Transverse colon (tissue), 4 donors: ENCODE results near the gene ARL6IP4. TPM values are rescaled to one million over a fixed set of nuclear protein-coding genes. Genes with fewer than 3 reads are reported as not detected.

Experiments
- DNase-seq: peaks from one replicate; pipeline ENCODE4 v3.0.0-alpha.2; 2019
- H3K27ac ChIP-seq, 4 donors: fragments of 200-600 bp; sonication (generic); 2 replicates each; pipeline ENCODE4 v1.5.1; 2016 to 2018; ENCODE audit warnings: inconsistent platforms in 4 of 4
- H3K27me3 ChIP-seq: fragments of 200-600 bp; sonication (generic); 2 replicates; pipeline ENCODE4 v1.5.1; 2017; ENCODE audit warnings: inconsistent platforms
- H3K36me3 ChIP-seq, 4 donors: fragments of 200-600 bp; sonication (generic); 2 replicates each; pipeline ENCODE4 v1.5.1; 2017 to 2019; ENCODE audit warnings: inconsistent platforms in 4 of 4
- H3K4me1 ChIP-seq, 4 donors: fragments of 200-600 bp; sonication (generic); 2 replicates each; pipeline ENCODE4 v1.5.1; 2017 to 2020; ENCODE audit warnings: inconsistent platforms in 4 of 4
- H3K4me3 ChIP-seq, 4 donors: fragments of 200-600 bp; sonication (generic); 1 replicate in 1 of 4; 2 replicates in 3 of 4; pipeline versions ENCODE4 v1.5.1 to v1.6.1; 2017 to 2019; ENCODE audit warnings: inconsistent platforms in 4 of 4
- H3K9me3 ChIP-seq, 2 donors: fragments of 200-600 bp; sonication (generic); 2 replicates each; pipeline ENCODE4 v1.5.1; 2017 to 2019; ENCODE audit warnings: inconsistent platforms in 2 of 2
- CTCF ChIP-seq, 5 experiments: fragments of 200-600 bp in 3 of 5; fragments of 450-650 bp in 2 of 5; sonication (generic) in 3 of 5; IDR thresholded peaks; 1 replicate in 2 of 5; 2 replicates in 3 of 5; pipeline ENCODE4 v1.5.1; 2016 to 2017; ENCODE audit warnings: antibody characterized with exemption in 5 of 5, inconsistent platforms in 3 of 5, mild to moderate bottlenecking in 2 of 5, moderate library complexity in 1 of 5
- EP300 ChIP-seq: sonication (generic); formaldehyde crosslinking; IDR thresholded peaks from one replicate; pipeline ENCODE4 v1.6.1; 2017; ENCODE audit warnings: antibody characterized with exemption, low read depth
- POLR2A ChIP-seq: fragments of 450-650 bp; IDR thresholded peaks from one replicate; pipeline ENCODE4 v1.6.1; 2016; ENCODE audit warnings: antibody characterized with exemption, mild to moderate bottlenecking, moderate library complexity
- POLR2AphosphoS5 ChIP-seq, 3 donors: sonication (generic); formaldehyde crosslinking; IDR thresholded peaks; one replicate each; pipeline ENCODE4 v1.6.1; 2016; ENCODE audit warnings: antibody characterized with exemption in 3 of 3
- WGBS, 2 donors: methylation state at CpG; one replicate each; pipeline ENCODE4 v1.1.5; 2018; ENCODE audit warnings: low coverage in 1 of 2; 5-methylcytosine and 5-hydroxymethylcytosine counted together
- in situ Hi-C, 4 donors: fragments of 200-750 bp; cut with MboI; loops; one replicate each; pipeline versions ENCODE4 v1.15.0 to v1.15.1; 2017; ENCODE audit warnings: low sequenced_read_pairs in 3 of 4, low pct_ligation_motif_present in 1 of 4, low pct_unique_long_range_greater_than_20kb in 1 of 4
- intact Hi-C: fragments of 100-400 bp; cut with DNase I; formaldehyde crosslinking; loops from one replicate; pipeline ENCODE4 v1.15.1; 2023; ENCODE audit warnings: low total_unique reads
- total RNA-seq, 4 donors: library from RNA; depleted of rRNA; stranded (reverse); fragments of >200 nt; gene quantifications; one replicate each; pipeline ENCODE4 v1.1.0, GENCODE V29; 2016

ARL6IP4 gene
- total RNA-seq, 4 donors from 2014 or later: 77.4 to 225 (median 184) TPM

- intact Hi-C loops (loop anchor here (10.0 kb wide), 1 partner anchor 258 kb away; the partner anchor contains the start of genes MPHOSPH9 and MTRFR), in situ Hi-C loops (loop anchor here in 2 of 4 donors (10.0 kb wide), 1 partner anchor 258 kb away; the partner anchor contains the start of genes MPHOSPH9 (in 2 of the 2) and MTRFR (in 2 of the 2))
- Histone ChIP-seq H3K27me3 (no peaks in the 10 kb centered on the region), H3K27ac (peak overlapping the region in 1 of 4 donors; percentile 98), H3K9me3 (no peaks in the 10 kb centered on the region), H3K4me1 (peaks cover 26 to 49% (median 40%) of the 10 kb centered on the region in 4 donors), H3K4me3 (no peak overlapping the region), H3K36me3 (no peaks in the 10 kb centered on the region)
- TF ChIP-seq EP300: no peak
- TF ChIP-seq POLR2A: no peak
- TF ChIP-seq POLR2AphosphoS5 (IDR thresholded peaks at IDR 0.05): no peak
- no peak for TF ChIP-seq CTCF (IDR thresholded peaks at IDR 0.05)
- 88% methylated on average over 14 of the region's 15 CpGs; no CpG with 5 or more reads in 1 of the 2 donors for whole genome bisulfite sequencing, 2 donors
- DNase-seq: no peak
Observed at GRCh38 chr12:122976648-122976975, 3.9 kb upstream of the ARL6IP4 start.

- no peaks in the 10 kb centered on the region for H3K27me3 ChIP-seq
- 84 to 100% methylated on average over 1 to 6 of the region's 6 CpGs for WGBS, 2 donors
- no peak for DNase-seq
- peaks cover 31 to 54% (median 45%) of the 10 kb centered on the region in 4 donors for H3K4me1 ChIP-seq
- TF ChIP-seq POLR2A (no peak), POLR2AphosphoS5 (IDR thresholded peaks at IDR 0.05) (no peak), EP300 (no peak), CTCF (IDR thresholded peaks at IDR 0.05) (no peak)
- no peak overlapping the region for H3K4me3 ChIP-seq
- no peak overlapping the region for H3K27ac ChIP-seq
- intact Hi-C loops: loop anchor here (10.0 kb wide), 1 partner anchor 258 kb away; the partner anchor contains the start of genes MPHOSPH9 and MTRFR
- H3K36me3 ChIP-seq: no peaks in the 10 kb centered on the region
- in situ Hi-C loops: loop anchor here in 2 of 4 donors (10.0 kb wide), 1 partner anchor 258 kb away; the partner anchor contains the start of genes MPHOSPH9 (in 2 of the 2) and MTRFR (in 2 of the 2)
- H3K9me3 ChIP-seq: no peaks in the 10 kb centered on the region
Observed at GRCh38 chr12:122977153-122977552, 3.3 kb upstream of the ARL6IP4 start.

GRCh38 chr12:122977655-122978392 lies 2.7 kb upstream of the ARL6IP4 start:
- 40 to 81% methylated on average over 1 to 9 of the region's 9 CpGs for WGBS, 2 donors
- H3K27ac ChIP-seq: no peak overlapping the region
- H3K9me3 ChIP-seq: no peaks in the 10 kb centered on the region
- in situ Hi-C loops: loop anchor here in 2 of 4 donors (10.0 kb wide), 1 partner anchor 257 kb away; the partner anchor contains the start of genes MPHOSPH9 (in 2 of the 2) and MTRFR (in 2 of the 2)
- H3K4me1 ChIP-seq: peaks cover 33 to 60% (median 51%) of the 10 kb centered on the region in 4 donors
- H3K36me3 ChIP-seq: no peaks in the 10 kb centered on the region
- H3K27me3 ChIP-seq: no peaks in the 10 kb centered on the region
- DNase-seq: no peak
- TF ChIP-seq EP300 (no peak), POLR2AphosphoS5 (IDR thresholded peaks at IDR 0.05) (no peak), POLR2A (no peak), CTCF (IDR thresholded peaks at IDR 0.05) (no peak)
- H3K4me3 ChIP-seq: no peak overlapping the region
- intact Hi-C loops: loop anchor here (10.0 kb wide), 1 partner anchor 257 kb away; the partner anchor contains the start of genes MPHOSPH9 and MTRFR

DNA sequence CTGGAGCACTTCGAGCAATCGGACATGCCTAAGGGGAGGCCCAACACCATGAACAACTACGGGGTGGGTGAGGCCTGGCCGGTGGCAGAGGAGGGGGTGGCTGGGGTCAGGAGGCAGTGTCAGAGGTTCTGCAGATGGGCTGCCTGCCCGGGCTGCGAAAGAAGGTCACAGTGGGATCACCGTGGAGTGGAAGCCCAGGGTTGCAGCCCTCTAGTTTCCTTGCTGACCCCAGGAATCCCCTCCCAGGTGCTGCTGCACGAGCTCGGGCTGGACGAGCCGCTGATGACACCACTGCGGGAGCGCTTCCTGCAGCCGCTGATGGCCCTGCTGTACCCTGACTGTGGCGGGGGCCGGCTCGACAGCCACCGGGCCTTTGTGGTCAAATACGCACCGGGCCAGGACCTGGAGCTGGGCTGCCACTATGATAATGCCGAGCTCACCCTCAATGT lies 1.9 kb upstream of the ARL6IP4 start:
- Histone ChIP-seq H3K36me3 (no peaks in the 10 kb centered on the region), H3K4me1 (peaks cover 34 to 63% (median 51%) of the 10 kb centered on the region in 4 donors)
- intact Hi-C loops: loop anchor here (10.0 kb wide), 1 partner anchor 256 kb away; the partner anchor contains the start of genes MPHOSPH9 and MTRFR

More for the DNA sequence above, 1.9 kb upstream of the ARL6IP4 start:
- no peak for DNase-seq
- Histone ChIP-seq H3K9me3 (no peaks in the 10 kb centered on the region), H3K4me3 (no peak overlapping the region), H3K27ac (no peak overlapping the region), H3K27me3 (no peaks in the 10 kb centered on the region)
- 89% methylated on average over 16 of the region's 21 CpGs; no CpG with 5 or more reads in 1 of the 2 donors for WGBS, 2 donors
- TF ChIP-seq POLR2A (no peak), EP300 (no peak), CTCF (IDR thresholded peaks at IDR 0.05) (no peak), POLR2AphosphoS5 (IDR thresholded peaks at IDR 0.05) (no peak)
- in situ Hi-C loops: loop anchor here in 2 of 4 donors (10.0 kb wide), 1 partner anchor 256 kb away; the partner anchor contains the start of genes MPHOSPH9 (in 2 of the 2) and MTRFR (in 2 of the 2)
